Measurements from ENCODE around the gene ACVR2A.

ACVR2A gene

DNA sequence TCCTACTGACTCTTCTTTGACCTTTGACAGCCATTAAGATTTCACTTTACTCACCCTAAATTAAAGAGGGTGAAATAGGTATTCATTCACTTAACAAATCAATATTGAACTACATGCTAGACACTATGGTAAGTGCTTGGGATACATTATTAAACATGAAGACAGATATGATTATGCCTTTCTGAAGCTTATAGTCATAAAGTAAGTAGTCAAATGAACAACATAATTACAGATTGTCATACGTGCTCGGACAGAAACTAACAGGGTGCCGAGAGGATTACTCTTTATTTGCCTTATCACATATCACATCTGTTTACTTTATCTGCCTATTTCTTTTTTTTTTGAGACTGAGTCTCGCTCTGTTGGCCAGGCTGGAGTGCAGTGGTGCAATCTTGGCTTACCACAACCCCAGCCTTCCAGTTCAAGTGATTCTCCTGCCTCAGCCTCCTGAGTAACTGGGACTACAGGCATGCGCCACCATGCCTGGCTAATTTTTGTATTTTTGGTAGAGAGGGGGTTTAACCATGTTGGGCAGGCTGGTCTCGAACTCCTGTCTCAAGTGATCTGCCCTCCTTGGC is 9.8 kb downstream of the ACVR2A start:
- FAIRE-seq (no peak), DNase-seq (ENCODE audit: extremely low spot score, insufficient read length, low read depth) (no peak)

DNA sequence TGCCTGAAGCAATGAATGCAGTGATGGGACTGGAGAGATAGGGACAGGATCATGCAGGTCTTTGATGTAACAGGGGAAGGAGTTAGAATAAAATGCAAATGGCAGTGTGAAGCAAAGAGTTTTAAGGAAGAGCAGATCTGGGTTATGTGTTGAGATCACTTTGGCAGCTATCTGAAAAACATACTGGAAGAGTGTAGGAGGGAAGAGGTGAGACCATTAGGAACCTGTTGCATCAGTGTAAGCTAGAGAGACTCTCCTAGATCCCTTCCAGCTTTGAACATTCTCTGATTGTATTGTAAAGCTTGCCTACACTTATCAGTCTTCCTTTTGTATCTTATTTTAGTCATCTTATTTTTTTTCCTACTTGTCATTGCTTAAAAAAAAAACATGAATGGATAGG is 10.5 kb downstream of the ACVR2A start:
- DNase-seq (ENCODE audit: extremely low spot score, insufficient read length, low read depth) (no peak), FAIRE-seq (no peak)

DNA sequence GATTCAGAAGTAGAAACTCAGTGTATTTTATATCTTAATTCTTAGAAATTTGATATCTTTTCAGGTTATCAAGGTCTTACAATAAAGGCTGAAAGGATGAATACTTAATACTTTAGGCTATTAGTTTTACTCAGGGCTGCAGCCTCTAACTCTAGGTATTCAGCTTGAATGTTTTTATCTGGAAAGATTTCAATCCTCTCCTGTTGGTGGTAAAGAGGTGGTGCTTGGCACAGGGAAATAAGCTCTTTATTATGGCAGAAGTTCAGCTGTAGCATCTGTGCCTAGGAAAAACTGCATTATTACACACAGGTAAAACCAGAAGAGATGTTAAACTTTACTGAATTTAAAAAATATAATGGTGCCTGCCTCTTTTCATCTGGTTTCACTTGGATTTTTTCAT is 11.1 kb downstream of the ACVR2A start:
- no peak for FAIRE-seq
- no peak for DNase-seq (ENCODE audit: extremely low spot score, insufficient read length, low read depth)

DNA sequence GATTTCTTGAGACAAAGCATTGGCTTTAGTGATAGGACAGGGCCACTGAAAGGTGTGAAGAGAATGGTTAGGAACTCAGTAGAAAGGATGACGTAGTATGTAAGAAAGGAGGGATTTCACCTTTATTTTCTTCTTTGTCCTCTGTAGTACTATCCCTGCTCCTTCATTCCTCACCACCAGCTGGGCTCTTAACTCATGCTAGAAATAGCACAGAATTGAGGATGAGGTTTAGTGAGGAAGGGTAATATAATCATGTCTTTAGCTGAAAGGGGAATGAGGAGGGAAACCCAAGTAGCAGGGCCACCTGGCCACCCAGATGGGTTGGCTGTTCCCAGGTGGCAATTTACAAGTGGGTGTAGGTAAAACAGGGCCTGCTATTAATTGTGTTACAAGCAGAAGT is 15.2 kb downstream of the ACVR2A start:
- no peak for FAIRE-seq
- DNase-seq (ENCODE audit: extremely low spot score, insufficient read length, low read depth) = no peak

DNA sequence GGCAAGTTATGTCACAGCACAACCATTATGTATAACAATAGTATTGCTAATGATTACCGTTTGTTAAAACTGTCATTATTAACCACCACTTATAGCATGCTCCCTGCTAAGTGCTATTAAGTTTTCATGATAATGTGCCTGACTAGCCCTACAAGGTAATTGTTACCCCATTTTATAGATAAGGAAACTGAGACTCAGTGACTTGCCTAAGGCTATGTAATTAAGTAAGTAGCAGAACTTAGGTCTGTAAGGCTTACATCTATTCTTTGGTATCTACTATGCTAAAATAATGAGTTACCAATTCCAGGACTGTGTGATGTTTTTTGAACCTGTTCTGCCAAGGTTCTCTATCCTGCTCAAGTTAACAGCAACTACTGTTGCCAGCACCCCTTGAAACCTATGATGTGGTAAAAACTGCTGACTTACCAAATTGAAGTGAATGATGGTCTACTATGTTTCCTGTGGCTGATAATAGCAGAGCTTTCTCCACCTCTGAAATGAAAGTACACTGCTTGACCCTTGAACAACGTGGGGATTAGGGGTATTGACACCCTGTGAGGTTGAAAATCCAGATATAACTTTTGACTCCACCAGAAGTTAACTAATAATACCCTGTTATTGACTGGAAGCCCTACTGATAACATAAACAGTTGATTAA is 18.2 kb downstream of the ACVR2A start:
- FAIRE-seq = no peak
- no peak for DNase-seq (ENCODE audit: extremely low spot score, insufficient read length, low read depth)

DNA sequence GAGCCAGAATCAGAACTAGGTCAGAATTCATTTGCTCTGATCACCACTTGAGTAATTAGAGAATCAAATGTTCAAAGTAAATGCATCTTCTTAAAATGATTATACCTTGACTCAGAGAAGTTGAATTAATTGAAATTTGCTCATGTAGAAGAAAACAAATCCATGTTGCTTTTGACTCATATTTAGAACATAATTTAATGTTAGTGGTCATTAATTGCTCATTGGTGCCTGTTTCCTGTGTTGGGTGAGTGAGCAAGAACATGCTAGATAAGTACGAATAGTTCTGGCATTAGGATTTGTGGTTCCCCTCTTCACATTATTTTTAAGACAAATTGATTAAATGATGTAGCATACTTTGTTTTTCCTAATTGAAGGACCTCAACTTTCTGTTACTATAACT is 19.0 kb downstream of the ACVR2A start:
- FAIRE-seq (no peak), DNase-seq (ENCODE audit: extremely low spot score, insufficient read length, low read depth) (no peak)

DNA sequence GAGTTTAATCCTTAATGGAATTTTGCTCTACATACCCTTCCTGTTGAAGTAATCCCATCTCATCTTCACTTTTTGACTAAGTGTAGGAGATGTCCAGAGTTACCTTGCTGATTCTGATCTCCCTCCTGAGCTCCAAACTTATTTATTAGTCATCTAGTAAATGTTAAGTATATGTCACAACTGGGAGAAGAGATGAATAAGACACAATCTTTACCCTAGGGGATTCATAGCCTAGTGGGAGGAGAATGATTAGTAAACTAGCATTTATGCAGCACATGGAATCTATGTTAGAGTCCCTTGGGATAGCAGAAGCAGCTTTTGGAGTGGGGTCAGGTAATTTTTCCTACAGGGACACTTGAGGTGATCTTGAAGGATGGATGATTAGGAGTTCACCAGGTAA is 20.7 kb downstream of the ACVR2A start:
- FAIRE-seq = no peak
- no peak for DNase-seq (ENCODE audit: extremely low spot score, insufficient read length, low read depth)

DNA sequence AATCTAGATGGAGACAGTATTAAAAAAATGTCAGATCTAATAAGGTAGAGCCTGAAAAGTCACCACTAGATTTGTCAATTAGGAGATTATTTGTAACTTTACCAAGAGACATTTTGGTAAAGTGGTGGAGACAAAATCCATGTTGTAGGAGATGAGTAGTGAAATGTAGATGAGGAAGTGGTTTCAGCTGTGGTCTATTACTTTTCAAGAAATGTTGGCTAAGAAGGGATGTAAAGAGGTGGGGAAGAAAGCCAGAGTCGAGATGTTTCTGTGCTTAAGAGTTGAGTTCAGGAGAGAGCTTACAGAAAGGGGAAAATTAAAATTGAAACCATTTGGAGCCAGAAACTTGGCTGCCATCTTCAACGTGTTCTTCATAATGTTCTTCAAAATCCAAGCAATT is 22.2 kb downstream of the ACVR2A start:
- FAIRE-seq = no peak
- DNase-seq (ENCODE audit: extremely low spot score, insufficient read length, low read depth) = no peak

DNA sequence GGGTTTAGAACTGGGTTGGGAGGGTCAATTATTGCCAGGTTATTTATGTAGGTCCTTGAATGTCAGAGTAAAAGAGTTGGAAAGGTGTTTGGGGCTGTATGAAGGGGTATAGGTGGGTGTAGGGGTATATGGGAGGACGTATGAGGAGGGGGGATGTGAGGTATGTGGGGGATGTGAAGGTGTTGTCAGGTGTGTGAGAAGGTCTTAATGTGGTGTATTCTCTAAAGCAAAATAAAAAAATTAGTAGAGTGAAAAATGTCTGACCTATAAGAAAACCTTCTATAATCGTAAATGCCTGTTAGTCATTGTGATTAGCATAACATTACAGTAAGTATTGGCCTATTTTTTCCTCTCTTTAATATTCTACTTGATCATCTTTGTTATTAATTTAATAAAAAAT is 25.1 kb downstream of the ACVR2A start:
- DNase-seq (ENCODE audit: extremely low spot score, insufficient read length, low read depth) = no peak
- FAIRE-seq = no peak

DNA sequence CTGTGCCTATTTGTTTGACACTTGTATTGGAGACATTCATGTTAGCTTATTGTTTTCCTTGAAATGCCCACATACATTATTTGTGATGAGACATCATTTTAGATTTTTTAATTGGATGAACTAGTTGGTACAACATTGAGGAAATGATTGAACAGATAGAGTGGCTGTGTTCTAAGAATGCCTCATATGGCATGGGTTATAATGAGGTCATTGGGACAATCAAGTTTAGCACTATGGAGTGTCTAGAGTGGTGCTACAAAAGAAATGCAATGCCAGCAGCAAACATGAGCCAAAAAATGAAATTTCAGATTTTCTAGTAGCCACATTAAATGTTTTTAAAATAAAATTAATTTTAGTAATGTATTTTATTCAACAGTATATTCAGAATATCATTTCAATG is 28.1 kb downstream of the ACVR2A start:
- DNase-seq (ENCODE audit: extremely low spot score, insufficient read length, low read depth) = no peak
- FAIRE-seq = no peak

DNA sequence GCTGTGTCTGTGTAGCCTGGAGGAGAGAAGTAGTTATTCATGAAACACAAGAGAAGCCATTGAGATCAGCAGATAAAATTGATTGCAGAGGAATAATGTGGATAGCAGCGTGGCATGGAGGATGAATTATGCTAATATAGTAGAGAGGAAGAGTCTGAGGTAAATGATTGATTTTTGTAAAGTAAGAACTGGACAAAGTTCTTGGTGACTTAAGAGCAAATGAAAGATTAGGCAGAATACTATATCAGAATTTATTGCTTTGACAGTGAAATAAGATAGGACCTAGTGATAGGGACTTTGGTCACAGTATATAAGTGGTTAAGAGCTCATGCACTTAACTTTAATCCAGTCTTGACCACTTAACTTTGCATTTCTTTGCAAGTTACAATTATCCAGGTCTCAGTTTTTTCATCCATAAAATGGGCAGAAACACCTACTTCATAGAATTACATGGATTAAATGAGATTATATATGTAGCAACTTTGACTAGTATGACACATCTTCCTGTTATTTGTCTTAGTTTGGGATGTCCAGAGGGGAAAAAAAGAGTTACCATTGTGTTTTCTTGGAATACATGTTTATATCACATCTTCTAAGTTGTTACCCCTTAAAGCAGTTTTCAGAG is 29.1 kb downstream of the ACVR2A start:
- FAIRE-seq (no peak), DNase-seq (ENCODE audit: extremely low spot score, insufficient read length, low read depth) (no peak)

DNA sequence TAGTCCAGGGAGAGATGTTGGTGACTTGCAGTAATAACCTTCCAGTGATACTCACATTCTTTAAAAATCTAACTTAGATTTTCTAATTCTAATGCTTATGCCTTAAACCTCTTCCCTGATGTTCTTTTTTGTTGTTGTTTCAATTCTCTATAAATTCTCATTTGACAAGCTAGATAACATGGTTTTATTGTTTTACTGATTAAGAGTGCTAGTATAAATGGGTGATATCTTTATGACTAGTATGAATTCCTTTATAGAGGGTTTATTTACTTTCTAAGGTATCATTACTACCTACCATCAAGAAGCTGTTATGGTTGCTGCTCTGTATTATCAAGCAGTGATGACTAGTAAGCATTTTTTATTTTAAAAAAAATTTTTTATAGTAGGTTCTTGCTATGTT is 35.0 kb downstream of the ACVR2A start:
- no peak for FAIRE-seq
- DNase-seq (ENCODE audit: extremely low spot score, insufficient read length, low read depth) = no peak

DNA sequence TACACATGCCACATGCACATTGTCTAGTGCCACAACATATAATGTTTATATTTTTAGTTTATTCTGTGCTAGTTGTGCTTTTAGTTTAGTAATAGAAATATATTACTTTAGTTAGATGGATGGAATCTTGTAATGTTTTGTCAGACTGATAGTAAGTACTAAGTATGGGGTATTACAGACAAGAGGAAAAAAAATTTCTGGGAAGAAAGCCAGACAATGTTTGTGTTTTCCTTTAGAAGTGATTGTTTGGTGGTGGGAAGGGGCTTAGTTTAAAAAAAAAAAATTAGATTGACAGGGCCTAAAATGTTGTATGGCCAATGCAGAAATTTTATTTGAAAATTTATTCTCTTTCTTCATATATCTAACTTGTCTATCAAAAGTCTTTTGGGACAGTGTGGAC is 37.8 kb downstream of the ACVR2A start:
- DNase-seq (ENCODE audit: extremely low spot score, insufficient read length, low read depth) = no peak
- FAIRE-seq = no peak

DNA sequence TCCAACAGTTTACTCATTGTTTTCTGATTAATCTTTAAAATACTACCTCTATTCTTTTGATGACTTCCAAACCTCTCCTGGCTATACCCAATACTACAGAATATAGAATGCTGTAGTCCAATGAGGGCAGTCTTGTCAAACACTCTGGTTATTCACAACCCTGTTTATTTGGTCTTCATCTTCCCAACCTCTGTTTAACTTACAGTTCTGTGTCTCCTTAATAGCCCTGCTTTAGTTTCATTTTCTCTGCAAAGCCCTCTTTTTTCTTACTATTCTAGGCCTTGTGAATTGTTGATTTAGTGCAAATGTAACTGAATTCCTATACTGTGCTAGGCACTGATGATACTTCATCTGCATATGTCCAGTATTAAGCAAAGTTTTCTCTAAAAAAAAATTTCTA is 40.0 kb downstream of the ACVR2A start:
- DNase-seq (ENCODE audit: extremely low spot score, insufficient read length, low read depth) (no peak), FAIRE-seq (no peak)

DNA sequence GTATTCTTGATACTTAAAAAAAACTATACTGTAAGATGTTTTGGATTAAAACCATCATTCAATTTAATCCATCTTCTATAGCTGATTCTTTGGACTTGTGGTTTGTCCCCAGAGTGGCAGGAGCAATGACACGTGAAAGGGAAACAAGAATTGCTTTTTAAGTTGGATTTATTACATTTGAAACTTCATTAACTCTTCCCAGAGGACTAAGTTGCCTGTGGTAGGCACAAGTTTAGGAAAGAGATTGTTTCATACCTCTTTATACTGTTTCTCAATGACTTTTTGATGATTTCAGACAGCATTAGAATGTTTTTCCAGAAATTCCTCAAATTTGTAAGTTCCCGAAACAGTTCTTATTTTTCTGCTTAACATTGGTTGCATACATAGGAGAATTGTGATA is 41.3 kb downstream of the ACVR2A start:
- no peak for FAIRE-seq

DNA sequence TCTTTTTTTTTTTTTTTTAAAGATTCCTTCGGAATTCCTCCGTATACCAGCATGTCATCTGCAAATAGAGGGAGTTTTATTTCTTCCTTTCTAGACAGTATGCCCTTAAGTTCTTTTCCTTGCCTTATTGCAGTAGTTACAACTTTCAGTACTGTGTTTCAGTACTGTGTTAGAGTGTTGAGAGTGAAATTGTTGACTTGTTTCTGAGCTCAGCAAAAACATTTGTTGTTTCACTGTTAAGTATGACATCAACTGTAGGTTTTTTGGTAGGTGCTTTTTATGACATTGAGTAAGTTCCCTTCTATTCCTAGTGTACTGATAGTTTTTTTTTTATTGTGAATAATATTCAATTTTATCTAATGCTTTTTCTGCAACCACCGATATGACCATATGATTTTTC is 43.9 kb downstream of the ACVR2A start:
- no peak for FAIRE-seq

More for the DNA sequence above, 41.3 kb downstream of the ACVR2A start:
- no peak for DNase-seq (ENCODE audit: extremely low spot score, insufficient read length, low read depth)

DNA sequence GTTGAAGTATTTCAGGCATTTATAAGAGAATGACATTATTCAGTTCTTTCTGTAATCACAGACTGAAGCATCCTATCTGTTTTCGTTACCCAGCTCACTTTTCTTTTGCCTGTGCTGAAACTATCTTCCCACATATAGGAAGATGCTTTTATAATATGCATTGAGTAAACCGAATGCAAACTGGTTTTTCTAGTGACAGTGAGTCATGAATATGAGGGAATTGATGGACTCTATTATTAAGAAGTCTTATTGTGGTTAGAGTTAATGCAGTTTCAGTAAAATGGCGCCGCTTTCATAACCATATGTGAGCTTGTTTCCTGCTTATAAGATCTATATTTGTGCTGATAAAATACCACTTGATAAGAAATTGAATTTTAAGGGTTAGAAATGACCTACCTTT is 59.2 kb downstream of the ACVR2A start:
- DNase-seq (ENCODE audit: extremely low spot score, insufficient read length, low read depth) (no peak), FAIRE-seq (no peak)

More for the DNA sequence above, 43.9 kb downstream of the ACVR2A start:
- DNase-seq (ENCODE audit: extremely low spot score, insufficient read length, low read depth) = no peak

DNA sequence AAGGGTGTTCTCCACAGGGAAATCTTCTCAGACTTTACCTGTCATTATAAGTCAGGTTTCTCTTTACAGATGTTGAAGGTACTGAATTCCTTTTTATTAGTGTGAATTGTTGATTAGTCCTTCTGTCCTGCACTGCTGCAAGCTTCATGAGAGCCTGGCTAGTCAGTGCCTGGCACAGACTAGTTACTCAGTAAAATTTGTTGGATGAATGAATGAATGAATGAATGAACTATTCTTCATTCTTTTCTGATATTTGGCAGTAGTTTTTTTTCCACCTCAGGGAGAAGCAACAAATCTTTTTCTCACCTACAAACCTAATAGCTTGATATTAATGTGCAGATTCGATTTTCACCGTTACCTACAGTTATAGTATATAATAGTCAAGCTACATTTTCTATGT is 64.3 kb downstream of the ACVR2A start:
- no peak for FAIRE-seq
- no peak for DNase-seq (ENCODE audit: extremely low spot score, insufficient read length, low read depth)

DNA sequence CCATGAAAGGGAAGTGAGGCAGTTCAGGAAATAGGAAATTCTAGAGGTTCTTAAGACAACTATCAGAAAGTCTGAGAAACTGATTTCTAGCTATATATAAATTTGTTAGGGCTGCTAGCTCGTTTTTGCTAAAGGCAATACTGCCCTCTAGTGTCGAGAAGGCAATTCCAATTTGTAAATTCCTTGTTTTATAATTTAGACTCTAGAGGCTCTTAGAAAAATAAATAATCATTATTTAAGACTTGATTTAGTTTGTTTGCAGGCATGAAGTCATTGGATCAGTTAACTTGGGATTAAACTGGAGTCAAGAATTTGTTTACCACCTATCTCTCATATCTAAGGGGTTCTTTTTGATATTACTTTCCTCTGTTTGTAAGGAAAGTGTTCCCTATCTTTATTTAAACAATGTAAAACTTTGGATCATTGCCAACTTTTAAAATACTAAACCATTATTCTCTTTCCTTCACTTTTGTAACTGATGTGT is 66.2 kb downstream of the ACVR2A start:
- FAIRE-seq (peak; percentile 74), DNase-seq (ENCODE audit: extremely low spot score, insufficient read length, low read depth) (no peak)

DNA sequence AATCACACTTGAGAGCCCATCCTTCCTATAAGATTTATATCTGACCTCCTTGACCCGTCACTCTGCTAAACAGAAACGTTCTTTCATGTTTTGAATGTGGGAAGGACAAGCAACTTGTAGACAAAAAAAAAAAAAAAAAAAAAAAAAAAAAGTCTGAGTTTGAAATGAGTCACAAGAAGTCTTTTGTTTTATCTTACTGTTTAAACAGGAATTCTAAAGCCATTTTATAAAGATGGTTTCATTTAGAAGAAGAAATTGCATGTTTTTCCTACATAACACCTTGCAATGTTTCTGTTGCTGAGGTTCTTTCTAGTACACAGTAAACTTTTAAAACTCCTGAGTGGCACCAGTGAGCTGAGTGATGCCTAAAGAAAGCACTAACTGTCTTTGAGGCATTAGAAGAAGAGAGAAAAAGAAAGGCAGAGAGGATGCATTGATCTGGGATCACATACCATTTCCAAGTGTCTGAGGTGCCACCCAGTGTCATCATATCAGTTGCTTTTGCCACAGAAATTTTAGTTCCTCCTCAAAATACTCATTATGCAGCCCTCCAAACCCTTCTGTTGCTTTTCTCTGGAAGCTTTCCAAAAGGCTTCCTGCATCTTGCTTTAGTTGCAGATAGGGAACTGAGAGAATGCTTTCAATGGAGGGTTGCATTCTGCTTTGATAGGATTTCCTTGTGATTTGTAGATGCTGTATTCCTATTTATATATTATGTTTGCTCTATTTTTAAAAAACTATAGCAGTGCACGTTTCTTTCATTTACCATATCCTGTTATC is 69.1 kb downstream of the ACVR2A start:
- FAIRE-seq (no peak), DNase-seq (ENCODE audit: extremely low spot score, insufficient read length, low read depth) (no peak)

DNA sequence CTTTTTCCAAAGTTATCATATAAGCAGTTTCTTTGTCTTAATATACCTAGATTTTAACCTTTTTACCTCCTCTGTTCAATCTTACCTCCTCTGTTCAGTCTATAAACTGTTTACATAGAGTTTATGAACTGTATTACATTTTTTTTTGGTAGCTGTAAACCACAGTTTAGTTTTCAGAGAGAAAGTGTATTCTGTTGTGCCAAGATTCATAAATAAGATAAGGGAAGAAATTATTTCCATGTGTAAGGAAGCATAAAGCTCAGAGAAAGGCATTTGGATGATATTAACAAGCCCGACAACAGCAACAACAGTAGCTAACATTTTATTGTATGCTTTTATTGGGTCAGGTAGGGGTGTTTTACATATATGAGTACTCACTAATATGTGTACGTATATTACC is 71.2 kb downstream of the ACVR2A start:
- no peak for FAIRE-seq
- DNase-seq (ENCODE audit: extremely low spot score, insufficient read length, low read depth) = no peak
